Stimulated activated CD4-positive, alpha-beta T cell treated with anti-CD3 and anti-CD28 coated beads, Interleukin-4, amount 100 ng/mL, for 4 hours (primary cell): ENCODE measurements around the gene STARD13.

ENCODE experiments used
- DNase-seq, 2 experiments: peaks; one replicate each; pipeline ENCODE4 v3.0.0-alpha.2; 2020

STARD13 gene

DNA sequence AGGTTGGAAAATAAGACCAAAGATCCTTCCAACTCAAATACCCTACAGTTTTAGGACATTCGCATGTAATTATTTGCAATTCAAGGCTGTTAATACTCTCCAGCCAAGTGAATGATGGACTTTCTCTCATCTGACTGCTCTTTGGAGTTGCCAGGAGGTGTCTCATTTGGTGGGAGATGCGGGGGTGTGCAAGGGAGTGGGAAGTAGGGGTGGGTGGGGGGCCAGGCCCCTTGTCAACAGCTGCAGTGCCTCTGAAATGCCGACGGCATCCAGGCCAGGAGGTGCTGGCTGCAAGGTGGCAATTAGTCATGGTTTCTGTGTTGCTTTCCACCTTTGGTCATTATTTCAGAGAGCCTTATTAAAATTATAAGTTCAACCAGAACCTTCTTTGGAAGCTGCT is 147.8 kb downstream of the STARD13 start:
- DNase-seq, result no peak

DNA sequence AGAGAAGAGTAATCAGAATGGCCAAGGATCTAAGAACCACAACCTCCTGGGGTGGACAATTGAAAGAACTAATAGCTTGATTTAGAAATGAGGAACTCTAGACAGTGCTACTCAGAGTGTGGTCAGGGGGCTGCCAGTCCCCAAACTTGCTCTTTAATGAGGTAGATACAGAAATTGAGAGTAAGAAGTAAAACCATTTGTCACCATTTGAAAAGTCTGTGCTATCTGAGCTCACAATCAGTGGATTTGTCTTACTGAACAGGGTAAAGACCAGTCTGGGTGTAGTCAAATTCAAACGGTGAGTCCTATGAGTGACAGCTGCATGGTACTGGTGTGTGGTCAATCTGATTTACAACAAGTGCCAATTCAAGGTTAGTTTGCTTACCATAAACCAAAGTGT is 150.5 kb downstream of the STARD13 start:
- DNase-seq, result no peak

DNA sequence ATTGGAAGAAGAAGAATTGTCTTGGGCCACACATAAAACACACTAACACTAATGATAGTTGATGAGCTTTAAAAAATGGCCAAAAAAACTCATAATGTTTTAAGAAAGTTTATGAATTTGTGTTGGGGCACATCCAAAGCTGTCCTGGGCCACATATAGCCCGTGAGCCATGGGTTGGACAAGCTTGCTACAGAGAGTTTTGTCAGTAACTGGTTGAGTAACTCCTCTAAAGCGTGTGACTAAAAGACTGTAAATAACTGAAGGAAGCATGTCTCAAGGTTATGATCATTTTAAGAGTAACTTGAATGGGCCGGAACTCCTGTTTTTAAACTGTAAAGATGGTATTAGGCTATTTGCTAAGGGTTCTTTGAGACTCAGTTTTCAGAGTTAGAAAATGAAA is 151.3 kb downstream of the STARD13 start:
- no peak for DNase-seq

DNA sequence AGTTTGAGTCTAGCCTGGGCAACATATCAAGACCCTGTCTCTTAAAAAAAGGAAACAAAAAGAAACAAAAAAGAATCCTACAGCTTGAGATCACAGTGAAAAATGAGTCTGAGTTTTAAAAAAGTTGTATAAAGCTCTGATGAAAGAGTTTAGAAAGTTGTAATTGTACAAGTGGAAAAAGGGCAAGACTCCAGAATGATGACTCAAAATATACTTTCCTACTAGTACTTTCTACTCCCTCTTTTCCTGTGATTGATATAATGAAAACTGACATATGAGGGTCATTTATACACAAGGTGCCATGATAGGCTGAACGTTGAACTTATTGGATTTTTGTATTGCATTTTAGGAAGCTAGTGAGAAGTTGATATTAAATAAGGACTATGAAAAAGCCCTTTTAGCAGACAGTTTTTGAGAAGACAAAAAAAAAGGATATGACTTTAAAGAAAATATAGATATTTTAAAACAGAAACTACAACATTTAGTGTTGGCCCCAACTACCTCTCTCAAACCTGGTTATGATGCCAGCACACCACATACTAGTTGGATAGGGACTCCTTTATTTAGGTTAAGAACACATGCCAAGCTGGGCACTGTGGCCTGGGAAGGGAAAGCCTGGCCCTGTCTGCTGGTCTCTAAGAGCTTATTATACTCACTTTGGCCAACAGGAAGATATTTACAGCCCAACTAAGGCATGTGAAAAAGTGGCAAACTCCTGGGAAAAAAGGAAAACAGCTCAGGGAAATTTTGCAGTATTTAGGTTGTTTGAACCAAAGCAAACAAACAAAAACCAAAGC is 152.7 kb downstream of the STARD13 start:
- DNase-seq, result no peak

DNA sequence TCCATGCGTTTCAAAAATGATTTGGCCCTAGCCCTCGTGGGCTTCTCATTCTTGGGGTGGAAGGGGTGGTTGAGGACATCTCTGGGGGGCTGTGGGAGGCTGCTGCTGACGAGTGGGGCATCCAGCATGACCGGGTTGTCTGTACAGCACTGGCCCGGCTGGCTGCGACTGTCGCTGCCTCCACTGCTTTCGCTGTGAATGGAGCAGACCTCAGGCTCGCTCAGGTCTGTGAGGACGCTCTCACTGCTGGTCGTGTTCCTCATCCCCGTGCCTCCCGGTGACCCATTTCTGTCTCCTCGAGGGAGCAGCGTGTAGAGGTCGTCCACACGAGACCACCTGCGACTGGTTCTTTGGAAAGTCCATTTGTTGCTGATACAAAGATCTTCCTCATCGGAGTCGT is 155.7 kb downstream of the STARD13 start:
- no peak for DNase-seq

DNA sequence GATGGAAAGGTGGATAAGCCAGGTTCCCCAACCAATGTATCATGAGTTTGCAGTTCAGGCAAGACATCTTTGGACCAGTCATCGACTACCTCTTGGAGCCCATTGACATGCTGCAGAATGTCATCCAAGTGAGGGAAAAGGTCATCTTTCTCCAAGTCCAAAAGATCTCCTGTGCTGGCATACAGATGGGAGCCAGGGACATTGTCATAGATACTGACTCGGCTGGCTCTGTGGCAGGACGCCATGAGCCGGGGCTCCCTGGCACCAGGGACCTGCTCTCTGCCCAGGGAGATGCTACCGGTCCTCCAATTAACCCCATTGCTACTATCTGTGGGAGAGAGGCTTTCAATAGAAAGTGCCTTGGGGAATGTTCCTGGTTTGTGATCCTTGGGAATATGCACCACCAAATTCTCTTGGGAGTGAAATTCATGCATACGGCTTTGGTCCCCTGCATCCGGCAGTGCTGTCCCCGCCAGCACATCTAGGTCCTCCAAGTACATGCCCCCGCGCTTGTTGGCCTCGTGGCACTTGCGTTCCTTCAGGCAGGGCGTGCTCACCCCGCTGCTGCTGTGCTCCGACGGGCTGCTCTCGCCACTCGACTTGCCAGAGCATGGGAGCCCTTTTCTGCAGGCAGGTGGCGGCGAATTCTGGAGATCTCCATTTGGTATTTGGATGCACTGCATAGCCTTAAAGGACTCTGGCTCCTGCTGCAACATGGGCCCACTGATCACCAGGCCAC is 156.3 kb downstream of the STARD13 start:
- no peak for DNase-seq

DNA sequence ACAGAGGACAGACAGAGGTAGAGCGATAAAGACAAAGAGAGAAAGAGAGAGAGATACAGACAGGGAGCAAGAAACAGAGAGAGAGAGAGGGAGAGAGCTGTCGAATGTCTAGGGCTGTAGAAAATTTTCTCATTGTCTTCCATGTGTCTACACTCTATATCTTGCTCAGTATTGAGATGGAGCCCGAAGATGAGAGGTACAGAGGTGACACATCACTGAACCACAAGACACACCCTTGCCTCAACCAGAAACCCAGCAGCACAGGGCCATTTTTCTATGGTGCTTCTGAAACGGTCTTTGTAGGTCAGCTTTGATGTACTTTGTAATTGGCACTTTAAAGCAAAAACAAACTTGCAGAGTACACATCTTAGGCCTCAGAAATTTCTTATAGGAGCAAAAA is 157.4 kb downstream of the STARD13 start:
- no peak for DNase-seq

DNA sequence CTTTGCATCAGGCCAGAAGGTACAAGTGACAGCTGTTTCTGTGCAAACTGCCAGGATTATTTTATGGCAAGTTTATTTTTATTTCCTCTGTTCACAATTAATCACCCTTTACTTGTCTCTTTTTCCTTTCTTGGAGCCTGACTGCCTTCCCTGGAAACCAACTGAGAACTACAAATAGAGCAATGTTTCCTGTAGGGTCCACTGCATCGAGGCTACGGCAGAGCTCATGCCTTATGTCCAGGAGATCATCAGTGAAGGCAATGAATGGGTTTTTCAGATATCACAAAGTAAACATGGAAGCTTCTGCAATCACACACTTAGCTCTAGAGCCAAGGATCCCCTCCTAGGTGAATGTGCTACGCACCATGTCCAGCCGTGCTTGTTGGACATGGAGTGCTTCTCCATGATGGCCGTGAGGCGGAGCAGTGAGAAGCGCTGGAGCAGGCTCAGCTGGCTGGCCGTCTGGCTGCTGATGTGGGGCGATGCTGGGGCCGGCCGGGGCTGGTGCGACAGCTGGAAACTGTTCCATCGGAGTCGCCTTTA is 158.5 kb downstream of the STARD13 start:
- no peak for DNase-seq

DNA sequence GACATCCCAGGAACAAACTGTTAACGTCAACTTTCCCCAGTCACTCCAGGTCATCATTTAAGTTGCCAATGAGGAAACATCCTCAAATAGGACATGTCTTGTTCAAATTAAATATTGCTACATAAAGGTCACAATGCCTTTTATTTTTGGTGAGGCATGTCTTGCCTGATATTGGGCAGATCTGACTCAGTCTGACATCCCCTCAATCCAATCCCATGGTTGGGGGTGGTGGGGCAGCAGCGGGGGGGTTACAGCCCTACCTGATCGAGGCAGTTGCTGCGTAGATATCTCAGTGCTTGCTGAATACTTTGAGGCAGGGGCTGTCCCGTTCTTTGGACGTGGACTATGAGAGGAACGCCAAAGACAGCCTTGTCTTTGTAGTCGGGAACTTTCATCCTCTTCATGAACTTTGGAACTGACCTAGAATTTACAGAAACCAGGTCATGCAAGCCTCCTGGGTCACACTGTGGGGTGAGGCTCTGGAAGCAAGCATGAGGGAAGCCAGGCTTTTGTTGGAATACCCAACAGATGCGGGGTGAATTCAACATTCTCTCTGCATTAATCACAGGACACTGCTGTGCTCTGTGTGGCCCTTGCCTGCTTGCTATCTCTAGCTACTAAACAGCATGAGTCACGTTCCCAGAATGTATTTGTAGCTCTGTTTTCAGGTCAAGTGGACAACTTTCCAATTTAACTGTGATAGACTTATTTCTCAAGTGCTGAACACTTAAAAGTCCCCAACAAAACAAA is 159.6 kb downstream of the STARD13 start:
- no peak for DNase-seq

DNA sequence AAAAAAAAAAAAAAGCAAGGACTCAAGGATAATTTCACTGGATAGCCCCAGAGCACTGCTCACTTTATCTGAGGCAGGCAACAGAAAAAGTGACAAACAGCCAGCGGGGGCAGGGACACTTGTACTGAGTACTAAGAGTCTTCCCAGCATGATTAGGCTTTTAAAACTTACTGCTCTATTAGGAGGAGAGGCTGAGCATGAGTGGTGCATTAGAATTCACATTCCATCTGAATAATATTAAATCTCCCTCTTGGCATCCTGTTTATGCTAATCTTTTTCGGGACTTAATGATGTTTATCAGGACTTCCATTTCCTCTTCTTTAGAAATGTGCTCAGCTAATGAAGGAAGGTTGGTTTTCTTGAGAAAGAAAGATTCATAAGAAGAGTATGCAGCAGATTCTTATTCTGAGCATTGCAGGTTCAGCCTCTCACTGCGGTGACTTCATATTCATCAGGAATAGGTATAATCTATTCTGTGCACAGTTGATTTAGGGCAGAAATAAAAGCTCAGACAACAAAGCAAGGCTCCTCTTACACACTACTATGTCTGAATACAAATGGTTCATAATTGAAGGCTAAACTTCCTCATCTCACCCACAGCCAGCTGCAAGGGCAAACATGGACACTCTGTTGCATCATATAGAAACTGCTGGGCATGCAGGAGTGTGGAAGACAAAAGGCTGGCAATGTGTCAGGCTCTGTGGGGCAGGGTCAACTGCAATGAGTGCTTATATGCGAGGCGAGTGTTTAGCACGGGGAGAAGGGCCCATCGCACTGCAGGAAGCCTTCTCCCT is 162.3 kb downstream of the STARD13 start:
- no peak for DNase-seq

DNA sequence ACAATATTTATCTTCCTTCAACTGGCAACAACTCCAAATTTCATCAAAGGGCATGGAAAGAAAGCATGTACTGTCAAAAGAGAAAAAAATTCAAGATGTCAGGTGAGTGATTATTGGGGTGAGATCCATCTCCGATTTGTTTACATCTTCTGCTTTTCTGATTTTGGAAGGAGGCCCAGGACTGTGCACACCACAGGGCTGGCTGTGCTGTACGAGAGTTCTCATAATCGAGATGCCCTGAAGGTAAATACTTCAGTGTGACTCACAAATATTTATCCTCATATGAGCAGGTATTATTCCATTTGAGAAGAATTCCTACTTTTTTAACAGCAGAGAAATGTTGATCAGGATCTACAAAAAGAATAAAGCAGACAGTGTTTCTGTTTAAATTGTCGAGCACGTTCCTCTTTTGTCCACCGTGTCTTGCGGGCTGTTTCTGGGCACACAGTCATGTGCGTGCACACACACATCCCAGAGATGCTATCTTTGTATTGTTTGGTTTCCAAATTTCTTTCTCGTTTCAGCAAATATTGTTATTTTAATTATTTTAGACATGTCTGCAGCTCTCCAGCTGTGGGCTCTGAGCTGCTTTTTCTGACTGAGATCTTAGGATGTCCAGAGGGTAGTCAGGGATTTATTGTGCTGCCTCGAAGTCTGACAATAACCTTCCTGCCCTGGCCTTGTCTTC is 165.6 kb downstream of the STARD13 start:
- no peak for DNase-seq

DNA sequence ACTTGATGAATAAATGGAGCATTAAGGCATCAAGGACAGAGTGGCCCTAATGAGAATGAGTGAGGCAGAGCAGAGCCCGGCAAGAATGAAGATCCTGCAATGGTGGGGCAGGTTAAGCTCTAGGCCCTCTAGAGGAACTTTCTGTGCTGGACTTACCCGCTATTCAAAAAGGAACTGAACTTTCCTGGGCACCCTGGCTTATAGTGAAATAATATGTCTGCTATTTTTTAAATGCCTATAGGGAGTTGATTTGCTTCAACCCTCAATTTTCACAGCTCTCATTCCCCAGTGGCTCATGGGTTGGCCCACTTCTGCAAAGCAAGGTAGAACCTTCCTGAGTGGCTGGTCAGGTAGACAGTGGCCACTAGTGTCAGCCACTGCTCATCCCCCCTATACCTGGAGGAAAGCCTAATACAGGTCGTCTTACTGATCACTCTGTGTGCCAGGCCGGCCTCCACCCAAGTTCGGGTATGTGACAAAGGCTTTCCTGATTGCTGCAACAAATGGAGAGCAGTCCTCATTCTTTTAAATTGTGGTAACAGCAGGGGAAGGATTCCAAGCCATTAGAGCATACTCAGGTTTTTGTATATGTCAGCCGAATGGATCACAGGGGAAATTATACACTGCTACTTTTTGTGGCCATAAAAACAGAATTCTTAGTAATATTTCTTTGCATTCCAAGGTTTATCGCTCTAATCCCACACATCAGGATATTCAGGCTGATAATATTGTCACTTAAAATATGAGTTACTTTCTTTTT is 166.4 kb downstream of the STARD13 start:
- no peak for DNase-seq

DNA sequence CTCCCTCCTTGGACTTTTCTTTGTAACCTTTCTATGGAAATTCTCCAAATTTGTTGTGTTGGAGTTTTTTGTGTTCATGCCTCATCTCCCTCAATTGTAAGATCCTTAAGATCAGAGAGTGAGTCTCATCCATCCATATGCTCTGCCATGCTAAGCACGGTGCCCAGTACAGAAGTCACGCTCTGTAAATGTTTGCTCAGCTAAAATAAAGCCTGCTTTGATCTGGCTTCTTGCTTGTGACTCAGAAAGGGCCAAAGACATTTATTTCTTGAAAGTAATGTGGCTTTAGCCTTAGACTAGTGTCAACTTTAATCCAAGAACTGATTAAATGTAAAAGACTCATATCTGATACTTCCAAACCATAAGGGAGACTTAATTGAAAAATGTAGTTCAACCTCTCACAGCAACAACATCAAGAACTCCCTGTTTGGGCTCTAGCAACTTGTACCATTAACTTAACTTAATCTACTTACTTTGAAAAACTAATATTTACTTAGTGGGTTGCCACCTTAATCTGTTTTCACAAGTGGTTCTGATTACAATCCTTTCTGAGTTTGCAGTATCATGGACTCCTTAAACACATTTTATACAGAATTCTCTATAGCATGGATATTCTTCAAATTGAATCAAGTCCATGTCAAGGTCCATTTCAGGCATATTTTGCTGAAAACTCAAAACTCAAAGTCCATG is 169.1 kb downstream of the STARD13 start:
- no peak for DNase-seq

DNA sequence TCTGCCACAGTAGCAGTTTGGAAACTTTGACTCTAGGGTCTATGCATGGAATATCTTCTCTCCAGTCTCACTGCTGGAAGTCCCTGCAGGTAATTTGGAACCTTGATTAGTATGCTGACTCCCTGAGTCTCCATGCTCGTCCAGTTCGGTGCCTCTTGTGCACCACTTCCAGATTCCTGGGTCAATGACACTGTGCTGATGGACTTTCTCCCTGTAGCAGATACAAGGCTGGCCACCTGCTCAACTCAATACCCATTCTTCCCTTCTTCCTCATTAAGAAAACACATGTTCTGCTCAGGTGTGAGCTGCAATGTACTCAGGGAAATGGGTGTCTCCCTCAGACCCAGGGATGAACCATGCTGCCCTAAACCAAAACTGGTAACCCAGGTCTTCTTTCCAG is 170.3 kb downstream of the STARD13 start:
- DNase-seq, result no peak

DNA sequence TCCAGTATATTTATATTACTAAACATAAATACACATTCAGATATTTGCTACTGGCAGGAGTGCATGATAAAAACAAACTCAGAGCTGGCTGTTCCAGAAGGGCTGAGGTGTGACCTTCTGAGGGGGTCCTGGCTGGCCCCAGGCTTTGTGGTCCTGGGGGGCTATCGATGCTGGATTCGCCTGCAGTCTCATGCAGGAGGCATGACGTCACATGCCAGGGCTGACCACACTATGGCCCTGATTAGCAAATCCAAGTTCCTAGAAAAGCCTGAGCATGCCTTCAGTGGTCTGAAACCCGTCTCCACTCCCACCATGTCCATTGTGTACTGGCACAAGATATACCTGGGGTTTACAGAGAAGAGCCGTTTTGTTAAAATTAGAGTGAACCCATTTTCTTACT is 171.4 kb downstream of the STARD13 start:
- no peak for DNase-seq

DNA sequence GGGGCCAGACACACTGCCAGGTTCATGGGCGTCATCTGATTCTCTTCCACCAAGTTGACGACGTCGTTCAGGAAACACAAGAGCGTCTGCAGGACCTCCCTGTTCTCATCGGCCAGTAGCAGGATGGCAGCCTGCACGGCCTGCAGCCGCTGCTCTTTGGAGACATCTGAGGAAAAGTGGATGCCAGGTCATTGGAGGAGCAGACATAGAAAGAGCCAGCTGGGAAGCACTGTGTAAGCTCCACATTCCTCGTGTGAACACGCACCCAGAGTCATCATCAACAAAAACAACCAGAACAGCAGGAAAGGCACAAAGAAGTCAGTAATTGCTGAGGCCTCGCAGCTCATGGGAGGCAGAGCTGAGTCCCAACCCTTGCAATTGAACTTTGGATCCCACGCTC is 172.8 kb downstream of the STARD13 start:
- DNase-seq, result no peak

DNA sequence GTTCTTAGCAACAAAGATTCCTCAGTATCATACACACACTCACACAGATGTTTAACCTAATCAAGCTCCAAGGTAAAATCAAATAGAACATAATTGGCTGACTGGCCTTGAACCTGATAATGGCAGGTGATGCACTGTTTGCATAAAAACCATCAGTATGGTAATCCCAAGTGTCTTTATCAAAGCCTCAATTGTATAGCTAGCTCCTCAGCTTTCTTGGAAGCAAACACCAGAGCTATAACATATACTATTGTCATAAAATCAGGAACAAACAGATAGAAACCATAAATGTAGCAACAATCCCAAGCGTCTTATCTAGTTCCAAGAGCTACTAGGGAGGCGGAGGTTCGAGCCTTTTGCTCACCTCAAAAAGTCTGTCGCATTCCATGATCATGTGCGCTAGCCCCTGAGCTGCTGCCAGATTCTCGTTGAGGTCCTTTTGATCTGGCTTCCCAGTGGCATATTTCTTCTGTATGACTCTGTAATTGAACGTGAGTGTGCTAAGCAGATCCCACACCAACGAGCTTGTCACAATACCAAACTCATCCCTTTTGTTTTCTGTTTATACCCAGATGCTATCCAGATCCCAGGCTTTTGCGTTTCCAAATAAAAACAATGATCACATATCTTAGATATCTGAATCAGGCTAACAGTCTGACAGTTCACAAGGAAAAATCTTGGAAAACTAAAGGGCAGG is 174.0 kb downstream of the STARD13 start:
- DNase-seq, result no peak

DNA sequence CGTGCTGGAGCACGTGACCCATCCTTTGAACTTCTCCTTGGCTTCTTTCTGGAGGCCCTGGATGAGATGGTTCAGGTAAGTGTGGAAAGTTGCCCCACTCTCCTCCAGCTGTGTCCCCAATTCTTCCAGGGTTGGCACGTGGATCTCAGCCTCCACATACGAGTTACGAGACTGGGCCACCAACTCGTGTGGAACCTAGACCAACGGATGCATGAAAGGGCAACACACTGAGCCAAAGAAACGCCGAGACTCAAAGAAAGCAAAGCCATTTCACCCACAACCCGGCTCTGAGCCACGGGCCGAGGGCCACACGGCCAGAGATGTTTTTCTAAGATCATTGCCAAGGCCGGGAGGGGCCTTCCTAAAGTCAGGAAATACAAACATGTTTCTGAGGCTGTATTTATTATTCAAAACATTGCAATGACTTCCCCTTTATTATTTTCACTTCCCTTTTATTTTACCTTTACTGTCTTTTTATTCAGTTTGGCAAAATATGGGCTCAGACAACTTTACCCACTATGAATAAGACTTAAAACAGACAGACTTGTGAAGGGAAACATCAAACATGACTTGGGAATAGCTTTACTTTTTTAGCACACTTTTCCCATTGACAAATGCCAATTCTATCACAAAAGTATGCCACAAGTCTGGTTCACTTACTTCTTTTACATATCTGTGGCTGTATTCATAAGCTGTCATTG is 174.7 kb downstream of the STARD13 start:
- DNase-seq, result no peak

DNA sequence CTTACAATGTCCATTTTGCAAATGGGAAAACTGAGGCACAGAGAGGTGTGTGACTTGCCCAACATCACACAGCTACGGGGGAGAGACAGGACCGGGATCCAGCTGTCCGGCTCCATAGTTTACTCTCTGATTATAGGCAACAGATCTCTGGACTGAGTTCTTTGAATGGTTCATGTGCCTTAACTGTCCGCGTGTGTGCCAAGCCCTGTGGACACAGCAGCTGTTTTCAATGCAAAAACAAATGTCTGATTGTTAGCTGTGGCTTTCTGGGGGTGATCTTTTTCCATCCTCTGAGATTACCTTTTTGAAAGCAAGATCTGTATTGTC is 175.2 kb downstream of the STARD13 start:
- DNase-seq, result no peak

DNA sequence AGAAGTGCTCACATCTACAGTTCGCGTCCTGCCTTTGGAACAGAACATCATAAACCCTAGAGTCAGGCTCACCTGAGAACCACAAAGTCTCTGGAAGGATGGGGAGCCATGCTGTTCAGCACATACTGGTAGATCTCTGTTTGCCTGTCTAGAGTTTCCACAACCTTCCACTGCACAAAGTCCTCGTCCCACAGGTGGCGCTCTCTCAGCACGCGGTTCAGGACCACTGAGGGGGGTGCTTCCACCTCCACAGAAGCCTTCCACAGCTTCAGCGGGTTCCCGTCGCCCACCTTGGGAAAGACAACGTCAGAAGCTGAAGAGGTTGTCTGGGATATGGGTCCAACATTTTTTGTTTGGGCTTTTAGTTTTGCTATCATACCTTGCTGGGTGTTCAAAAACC is 175.8 kb downstream of the STARD13 start:
- DNase-seq, result no peak
